NCI-H345 (cell line): ENCODE data around the gene BNC2.

ENCODE experiments used
- DNase-seq: peaks from one replicate; lab custom pipeline; 2025; lab: John Stamatoyannopoulos, UW

BNC2 gene

DNA sequence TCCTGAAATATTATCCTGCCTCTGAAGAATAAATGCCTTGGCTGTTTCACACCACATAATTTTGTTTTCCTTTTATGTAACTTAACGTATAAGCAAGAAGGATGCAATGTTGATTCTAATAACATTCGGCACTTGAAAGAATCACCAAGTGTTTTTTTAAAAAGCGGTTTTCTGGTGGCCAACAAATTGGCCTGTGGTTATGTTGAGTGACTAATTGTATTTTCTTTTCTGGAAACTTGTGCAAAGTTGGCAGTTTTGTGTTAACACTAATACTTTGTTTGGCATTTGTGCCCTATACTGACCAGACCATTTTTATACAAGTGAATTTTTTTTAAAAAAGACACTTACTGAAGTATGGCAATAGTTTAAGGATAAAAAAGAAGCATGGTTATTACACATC, 452.7 kb downstream of the BNC2 start:
- no peak for DNase-seq

DNA sequence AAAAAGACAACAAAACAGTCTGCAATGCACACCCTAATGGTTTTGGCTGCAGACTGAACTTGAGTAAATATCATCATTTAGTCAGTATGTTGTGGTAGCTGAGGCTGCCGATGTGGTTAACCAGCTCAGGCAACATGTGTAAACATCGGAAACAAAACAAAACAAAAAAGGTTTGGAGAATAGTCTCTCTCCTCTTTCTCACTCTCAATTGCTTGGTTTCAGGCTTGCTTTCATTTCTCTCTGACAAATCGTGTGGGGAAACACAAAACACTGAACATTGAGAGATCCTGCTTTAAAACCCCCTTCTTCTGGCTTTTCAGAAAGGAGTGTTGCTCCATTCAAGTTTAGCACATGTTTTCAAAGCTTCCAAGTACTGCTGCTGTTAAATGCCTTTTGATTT, 453.3 kb downstream of the BNC2 start:
- peak; percentile 62 for DNase-seq

GRCh38 chr9:16414451-16414850, 456.0 kb downstream of the BNC2 start:
- DNase-seq = no peak

- DNase-seq = no peak
Observed at GRCh38 chr9:16413509-16414016, 456.9 kb downstream of the BNC2 start.

DNA sequence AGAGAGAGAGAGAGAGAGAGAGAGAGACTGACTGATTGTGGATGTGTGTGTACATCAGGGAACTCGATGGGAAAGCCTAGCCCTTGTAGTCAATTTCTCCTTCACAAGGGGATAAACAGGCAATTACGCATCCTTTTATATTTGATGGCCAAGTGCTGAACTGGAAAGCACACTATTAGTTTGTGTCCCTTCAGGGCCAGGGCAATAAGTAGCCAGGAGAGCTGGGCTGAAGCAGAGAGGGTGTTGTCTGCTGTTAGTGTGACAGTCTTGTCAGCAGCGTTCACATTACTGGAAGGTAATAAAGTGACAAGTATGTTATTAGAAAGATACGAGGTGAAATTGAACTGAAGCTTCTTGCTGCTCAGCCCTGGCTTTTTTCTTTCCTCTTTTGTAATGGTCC, 457.7 kb downstream of the BNC2 start:
- no peak for DNase-seq

DNA sequence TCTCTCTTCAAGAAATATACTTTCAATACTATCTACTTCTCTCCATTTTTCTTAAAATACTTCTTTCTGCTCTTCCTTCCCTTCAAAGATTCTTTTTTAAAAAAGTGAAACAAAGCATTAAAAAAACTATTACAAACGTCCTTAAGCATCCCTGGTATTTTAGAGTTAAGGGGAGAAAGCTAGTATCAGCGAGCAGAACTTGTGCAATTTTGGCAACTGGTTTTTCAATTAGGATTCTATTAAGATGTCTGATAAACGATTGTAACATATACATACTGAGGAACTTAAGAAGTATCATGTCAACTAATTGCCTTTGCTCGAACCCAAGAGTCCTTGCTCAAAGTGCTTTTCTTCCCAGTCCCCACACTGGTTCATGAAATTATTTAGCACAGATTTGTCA, 459.2 kb downstream of the BNC2 start:
- no peak for DNase-seq

DNA sequence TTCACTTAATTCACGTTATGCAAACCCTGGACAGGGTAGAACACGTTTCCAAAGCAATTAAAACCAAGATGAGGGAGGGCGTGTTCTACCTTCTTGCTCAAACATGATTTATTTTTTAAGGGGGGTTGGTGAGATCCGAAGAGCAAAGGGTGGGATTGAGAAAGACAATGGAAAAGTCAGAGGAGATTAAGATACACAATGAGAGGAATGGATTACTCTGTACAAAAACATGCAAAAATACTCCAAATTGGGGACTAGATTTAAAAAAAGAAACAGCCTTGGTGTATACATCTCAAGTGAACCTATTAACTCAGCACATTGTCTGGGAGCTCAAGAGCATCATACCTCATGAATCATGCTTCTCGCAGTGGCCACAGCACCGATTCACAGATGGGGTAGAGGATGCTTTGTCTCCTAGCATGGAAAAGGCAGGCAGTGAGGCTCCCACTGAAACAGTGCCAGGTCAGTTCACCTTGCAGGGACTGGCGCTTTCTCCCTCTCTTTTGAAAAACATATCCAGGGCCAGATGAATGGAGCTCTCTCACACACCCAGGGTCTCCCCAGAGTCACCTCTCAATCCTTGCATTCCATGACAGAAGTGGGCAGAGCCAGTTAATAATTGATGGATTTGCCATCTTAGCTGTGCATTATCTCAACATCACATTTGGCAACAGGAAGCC, 459.7 kb downstream of the BNC2 start:
- no peak for DNase-seq

DNA sequence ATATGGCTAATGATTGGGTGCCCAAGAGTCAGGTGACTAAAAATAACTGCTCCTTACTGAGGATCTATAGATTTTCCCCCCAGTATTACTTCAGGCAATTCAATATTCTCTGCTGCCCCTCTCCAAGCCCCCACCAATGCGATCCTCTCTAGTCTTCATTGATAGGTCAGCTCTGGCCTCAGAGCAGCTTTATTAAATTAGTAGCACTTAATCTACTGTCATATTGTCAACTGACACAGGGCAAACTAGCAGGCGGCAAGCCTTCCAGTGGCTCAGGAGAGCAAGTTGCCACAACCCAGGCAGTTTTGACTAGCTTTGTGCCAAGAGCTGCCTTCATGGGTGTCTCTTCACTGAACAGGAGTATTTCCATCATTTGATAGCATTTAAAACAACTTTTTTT, 462.9 kb downstream of the BNC2 start:
- DNase-seq = no peak

GRCh38 chr9:16406526-16407225, 463.8 kb downstream of the BNC2 start:
- no peak for DNase-seq

DNA sequence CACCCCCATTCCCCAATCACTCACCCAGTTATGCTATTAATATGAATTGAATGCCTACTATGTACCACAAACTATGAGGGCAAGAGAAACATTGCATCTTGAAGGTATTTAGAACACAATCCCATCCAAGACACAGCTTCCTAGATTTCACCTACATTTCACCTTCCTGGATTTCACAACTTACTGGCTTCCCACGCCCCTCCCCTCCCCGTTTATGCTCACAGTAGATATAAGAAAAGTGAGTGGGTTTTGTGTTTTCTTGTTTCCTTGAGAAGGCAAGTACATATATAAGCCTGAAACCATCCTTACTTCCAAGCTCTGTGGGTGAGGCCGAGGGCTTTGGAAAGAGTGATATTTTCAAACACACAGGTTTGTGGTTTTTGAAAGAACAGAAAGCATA, 465.0 kb downstream of the BNC2 start:
- DNase-seq = no peak

GRCh38 chr9:16401701-16402100, 468.8 kb downstream of the BNC2 start:
- no peak for DNase-seq

GRCh38 chr9:16398691-16399090, 471.8 kb downstream of the BNC2 start:
- DNase-seq = no peak

GRCh38 chr9:16396389-16396788, 474.1 kb downstream of the BNC2 start:
- no peak for DNase-seq

DNA sequence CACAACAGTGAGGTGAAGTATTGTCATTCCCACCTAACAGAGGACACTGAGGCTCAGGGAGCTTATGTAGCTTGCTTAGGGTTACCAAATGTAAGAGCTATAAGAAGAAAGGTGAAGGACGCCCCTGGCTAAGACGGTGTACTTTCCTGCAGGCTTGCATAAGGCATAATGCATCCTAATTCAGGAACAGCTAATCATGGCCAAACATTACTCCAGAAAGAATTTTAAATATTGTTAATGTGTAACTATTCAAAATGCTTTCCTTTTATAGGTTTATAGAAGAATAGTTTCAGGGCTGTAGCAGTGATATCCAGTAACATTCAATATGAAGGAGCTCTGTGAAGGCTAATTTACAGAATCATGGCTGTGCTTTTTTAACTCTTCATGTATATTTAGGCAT, 479.1 kb downstream of the BNC2 start:
- no peak for DNase-seq

- DNase-seq = no peak
Observed at GRCh38 chr9:16387382-16387781, 483.1 kb downstream of the BNC2 start.

- DNase-seq = no peak
Observed at GRCh38 chr9:16386827-16387077, 483.7 kb downstream of the BNC2 start.

DNA sequence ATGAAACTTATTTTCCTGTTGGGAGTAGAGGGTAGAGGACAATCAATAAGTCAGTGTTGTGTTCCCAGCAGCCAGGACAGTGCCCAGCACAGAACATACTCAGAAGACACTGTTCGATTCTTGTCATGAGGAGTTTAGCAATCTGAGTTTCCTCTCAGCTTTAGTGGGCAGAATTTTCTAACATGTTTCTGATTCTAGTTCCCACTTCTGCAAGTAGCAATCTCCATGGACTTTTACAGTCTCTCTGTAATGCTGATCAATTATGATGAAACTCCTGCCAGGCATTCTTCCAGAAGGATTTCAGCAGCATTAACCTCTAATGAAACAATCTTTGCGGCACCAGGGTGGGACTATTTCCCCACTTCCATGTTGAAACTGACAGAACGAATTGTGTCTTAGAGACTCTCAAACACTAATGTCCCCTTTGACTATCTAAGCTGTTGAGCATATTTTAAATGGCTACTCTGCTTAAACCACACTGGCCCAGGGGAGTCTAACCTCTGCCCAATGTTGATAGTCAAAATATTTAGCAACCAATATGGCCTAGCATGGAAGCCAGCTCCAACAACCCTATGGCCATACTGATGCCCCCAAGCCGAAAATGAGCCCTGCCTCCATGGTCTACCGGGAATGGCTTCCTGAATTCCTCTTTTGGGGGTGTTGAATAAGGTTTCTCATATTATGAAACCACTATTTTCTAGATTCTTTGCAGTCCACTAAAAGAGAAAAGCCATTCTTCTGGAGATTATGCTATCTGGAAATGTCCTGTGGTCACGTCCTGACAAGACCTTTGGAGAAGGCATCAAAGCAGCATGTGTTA, 484.3 kb downstream of the BNC2 start:
- DNase-seq = no peak

DNA sequence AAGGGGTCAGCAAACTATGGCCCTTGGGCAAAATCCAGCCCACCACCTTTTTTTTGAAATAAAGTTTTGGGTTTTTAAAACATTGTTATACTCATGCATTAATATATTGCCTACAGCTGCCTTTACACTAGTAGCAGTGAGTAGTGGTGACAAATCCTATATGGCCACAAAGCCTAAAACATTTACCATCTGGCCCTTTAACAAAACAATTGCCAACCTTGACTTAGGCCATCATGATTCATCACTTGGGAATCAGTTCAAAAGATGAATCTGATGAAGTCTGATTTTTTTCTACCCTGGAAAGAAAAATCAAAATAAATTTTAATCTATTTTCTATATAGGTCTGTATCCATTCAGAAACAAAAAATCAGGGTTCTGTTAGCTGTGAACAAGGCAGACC, 484.9 kb downstream of the BNC2 start:
- DNase-seq = no peak

- no peak for DNase-seq
Observed at GRCh38 chr9:16384993-16385392, 485.5 kb downstream of the BNC2 start.

DNA sequence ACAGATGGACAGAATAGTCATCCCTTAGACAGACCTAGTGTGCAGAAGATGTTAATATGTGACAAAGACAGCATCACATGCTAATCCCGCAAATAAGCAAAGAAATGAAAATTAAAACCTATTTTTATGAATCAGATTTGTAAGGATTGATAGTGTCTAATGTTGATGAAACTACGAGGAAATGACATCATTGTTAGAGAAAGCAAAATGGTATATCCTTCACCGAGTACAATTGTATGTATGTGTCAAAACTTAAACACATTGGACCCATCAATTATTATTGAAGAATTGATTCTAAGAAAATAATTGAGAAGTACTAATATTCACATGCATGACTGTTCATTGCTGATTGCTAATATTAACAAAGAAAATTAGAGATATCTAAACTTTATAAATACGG, 493.2 kb downstream of the BNC2 start:
- no peak for DNase-seq

DNA sequence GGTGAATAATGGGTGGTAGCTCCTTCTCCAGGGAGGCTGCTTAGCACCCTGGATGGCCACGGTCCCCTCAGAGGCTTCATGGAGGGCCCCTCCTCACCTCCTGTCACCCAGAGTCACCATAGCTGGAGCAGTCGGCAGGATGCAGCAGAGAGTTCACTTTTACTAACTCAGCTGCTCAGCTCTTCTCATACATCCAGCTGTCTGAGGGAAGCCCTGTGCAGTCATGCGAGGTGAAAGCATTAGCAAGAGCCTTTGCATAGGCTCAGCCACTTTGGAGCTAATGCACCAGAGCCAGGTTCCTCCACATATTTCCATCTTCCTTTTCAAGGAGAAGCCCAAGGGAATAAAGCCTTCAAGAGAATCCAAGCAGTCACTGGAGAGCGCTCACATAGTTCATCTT, 499.2 kb downstream of the BNC2 start:
- DNase-seq = no peak

GRCh38 chr9:16370647-16371046, 499.8 kb downstream of the BNC2 start:
- DNase-seq = no peak

- DNase-seq = no peak
Observed at GRCh38 chr9:16369427-16369826, 501.0 kb downstream of the BNC2 start.
